Panc1 (cell line): ENCODE results near the gene ITGB5.

ENCODE experiments used
- SIN3A ChIP-seq: IDR thresholded peaks from 2 replicates; pipeline ENCODE4 v1.6.1; 2012; ENCODE audit warnings: low read depth, mild to moderate bottlenecking, low read length, moderate library complexity, borderline replicate concordance; ENCODE audit not compliant: insufficient read depth
- TF ChIP-seq, protein P1 (sequence below): fragments of 450-650 bp; IDR thresholded peaks from 2 replicates; pipeline ENCODE4 v1.5.1; 2017; ENCODE audit warnings: mild to moderate bottlenecking
- TF ChIP-seq, protein P2 (sequence below), 2 experiments: IDR thresholded peaks; 2 replicates each; pipeline ENCODE4 v1.6.1; 2011 to 2012; ENCODE audit warnings: low read depth in 2 of 2, control low read depth in 1 of 2, low read length in 1 of 2, mild to moderate bottlenecking in 1 of 2, moderate library complexity in 1 of 2; ENCODE audit not compliant: insufficient read depth in 1 of 2

DNA sequence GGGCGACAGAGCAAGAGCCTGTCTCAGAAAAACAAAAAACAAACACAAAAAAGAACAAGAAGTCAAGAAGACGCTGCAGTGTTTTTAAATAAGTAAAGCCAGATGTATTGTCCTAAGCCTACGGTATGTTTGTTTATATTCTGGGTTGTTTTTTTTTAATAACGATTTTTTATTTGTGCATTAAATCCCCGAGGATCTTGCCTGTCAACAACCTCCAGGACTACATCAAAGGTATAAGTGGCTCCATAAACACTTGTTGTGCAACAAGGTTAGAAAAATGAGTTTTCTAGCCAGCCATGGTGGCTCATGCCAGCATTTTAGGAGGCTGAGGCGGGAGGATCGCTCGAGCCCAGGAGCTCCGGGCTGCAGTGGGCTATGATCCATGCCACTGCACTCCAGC is 26.1 kb downstream of the ITGB5 start:
- TF ChIP-seq, protein P1, sequence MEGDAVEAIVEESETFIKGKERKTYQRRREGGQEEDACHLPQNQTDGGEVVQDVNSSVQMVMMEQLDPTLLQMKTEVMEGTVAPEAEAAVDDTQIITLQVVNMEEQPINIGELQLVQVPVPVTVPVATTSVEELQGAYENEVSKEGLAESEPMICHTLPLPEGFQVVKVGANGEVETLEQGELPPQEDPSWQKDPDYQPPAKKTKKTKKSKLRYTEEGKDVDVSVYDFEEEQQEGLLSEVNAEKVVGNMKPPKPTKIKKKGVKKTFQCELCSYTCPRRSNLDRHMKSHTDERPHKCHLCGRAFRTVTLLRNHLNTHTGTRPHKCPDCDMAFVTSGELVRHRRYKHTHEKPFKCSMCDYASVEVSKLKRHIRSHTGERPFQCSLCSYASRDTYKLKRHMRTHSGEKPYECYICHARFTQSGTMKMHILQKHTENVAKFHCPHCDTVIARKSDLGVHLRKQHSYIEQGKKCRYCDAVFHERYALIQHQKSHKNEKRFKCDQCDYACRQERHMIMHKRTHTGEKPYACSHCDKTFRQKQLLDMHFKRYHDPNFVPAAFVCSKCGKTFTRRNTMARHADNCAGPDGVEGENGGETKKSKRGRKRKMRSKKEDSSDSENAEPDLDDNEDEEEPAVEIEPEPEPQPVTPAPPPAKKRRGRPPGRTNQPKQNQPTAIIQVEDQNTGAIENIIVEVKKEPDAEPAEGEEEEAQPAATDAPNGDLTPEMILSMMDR = no peak
- TF ChIP-seq, protein P2, sequence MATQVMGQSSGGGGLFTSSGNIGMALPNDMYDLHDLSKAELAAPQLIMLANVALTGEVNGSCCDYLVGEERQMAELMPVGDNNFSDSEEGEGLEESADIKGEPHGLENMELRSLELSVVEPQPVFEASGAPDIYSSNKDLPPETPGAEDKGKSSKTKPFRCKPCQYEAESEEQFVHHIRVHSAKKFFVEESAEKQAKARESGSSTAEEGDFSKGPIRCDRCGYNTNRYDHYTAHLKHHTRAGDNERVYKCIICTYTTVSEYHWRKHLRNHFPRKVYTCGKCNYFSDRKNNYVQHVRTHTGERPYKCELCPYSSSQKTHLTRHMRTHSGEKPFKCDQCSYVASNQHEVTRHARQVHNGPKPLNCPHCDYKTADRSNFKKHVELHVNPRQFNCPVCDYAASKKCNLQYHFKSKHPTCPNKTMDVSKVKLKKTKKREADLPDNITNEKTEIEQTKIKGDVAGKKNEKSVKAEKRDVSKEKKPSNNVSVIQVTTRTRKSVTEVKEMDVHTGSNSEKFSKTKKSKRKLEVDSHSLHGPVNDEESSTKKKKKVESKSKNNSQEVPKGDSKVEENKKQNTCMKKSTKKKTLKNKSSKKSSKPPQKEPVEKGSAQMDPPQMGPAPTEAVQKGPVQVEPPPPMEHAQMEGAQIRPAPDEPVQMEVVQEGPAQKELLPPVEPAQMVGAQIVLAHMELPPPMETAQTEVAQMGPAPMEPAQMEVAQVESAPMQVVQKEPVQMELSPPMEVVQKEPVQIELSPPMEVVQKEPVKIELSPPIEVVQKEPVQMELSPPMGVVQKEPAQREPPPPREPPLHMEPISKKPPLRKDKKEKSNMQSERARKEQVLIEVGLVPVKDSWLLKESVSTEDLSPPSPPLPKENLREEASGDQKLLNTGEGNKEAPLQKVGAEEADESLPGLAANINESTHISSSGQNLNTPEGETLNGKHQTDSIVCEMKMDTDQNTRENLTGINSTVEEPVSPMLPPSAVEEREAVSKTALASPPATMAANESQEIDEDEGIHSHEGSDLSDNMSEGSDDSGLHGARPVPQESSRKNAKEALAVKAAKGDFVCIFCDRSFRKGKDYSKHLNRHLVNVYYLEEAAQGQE (IDR thresholded peaks at IDR 0.05; ENCODE audit: insufficient read depth in 1 of 2, low read depth in 2 of 2, low read length in 1 of 2) = no peak
- no peak for TF ChIP-seq SIN3A
